ENCODE measurements around the gene HNRNPUL2. TPM values are rescaled to one million over a fixed set of nuclear protein-coding genes. Genes with fewer than 3 reads are reported as not detected.

HNRNPUL2 gene
- polyA plus RNA-seq, 1 of the 3 experiments (the other 2 are of a cell fraction): 33.5 TPM

GRCh38 chr11:62707277-62707861 lies 19.9 kb downstream of the HNRNPUL2 start, which contains the start of the genes BSCL2 and GNG3:
TSS of gene BSCL2 (minus strand) at chr11:62707424. CDS start at chr11:62707195, 229 bp downstream.
TSS of gene GNG3 (plus strand) at chr11:62707676. CDS start at chr11:62708296, 620 bp downstream.
- H3K4me3 ChIP-seq (ENCODE audit: low read depth in 2 of 2, low read length in 1 of 2): peak within 1 kb of the TSS; percentile 48 to 67
- H3K36me3 ChIP-seq (replicated peaks in 1 of 2; ENCODE audit: control insufficient read depth in 1 of 2, insufficient read depth in 2 of 2, low read length in 1 of 2): peaks cover 18 to 23% of the 10 kb centered on the region in 2 experiments
- peaks cover 22 to 45% of the 10 kb centered on the region in 2 experiments; a peak in 3 of 4 replicates for H3K4me1 ChIP-seq (ENCODE audit: control insufficient read depth in 1 of 2, insufficient read depth in 2 of 2, low read depth in 1 of 2, low read length in 1 of 2)
- 93% methylated on average over 9 of the region's 10 CpGs for WGBS (ENCODE audit: low lambda C conversion rate)
- DNase-seq: peak; percentile 39
- no peaks in the 10 kb centered on the region for H3K9me2 ChIP-seq
- H3K9me3 ChIP-seq: no peaks in the 10 kb centered on the region
- peaks cover 12% of the 10 kb centered on the region; the same call in 1 of the 2 replicates for H3K79me2 ChIP-seq (ENCODE audit: insufficient read depth)
- H3K9ac ChIP-seq: no peak within 1 kb of the TSS
- peak within 1 kb of the TSS; percentile 84 to 89 for H3K27ac ChIP-seq (ENCODE audit: low read depth in 2 of 2, low read length in 1 of 2)
- H2AFZ ChIP-seq (ENCODE audit: low read depth): peak within 1 kb of the TSS; percentile 64; the same call in 1 of the 2 replicates
- H4K20me1 ChIP-seq (ENCODE audit: insufficient read depth): no peaks in the 10 kb centered on the region
- H3K4me2 ChIP-seq: peak within 1 kb of the TSS; percentile 81
- ChIA-PET POLR2A (interaction anchor here (0.6 to 3.3 kb wide), 8 partner anchors 22 to 997 kb away, joined by 3 to 26 read pairs (median 6); partner anchors contain the start of genes C11orf98, CSKMT, TUT1 and ZBTB3), CTCF (interaction anchor here (1.3 to 6.6 kb wide), 5 partner anchors 13 to 119 kb away, joined by 3 to 48 read pairs (median 5); partner anchors contain the start of gene HNRNPUL2)
- no peak for TF ChIP-seq RAD21 (IDR thresholded peaks at IDR 0.05; ENCODE audit: low read length)
- no peak for TF ChIP-seq CTCF (IDR thresholded peaks at IDR 0.05)
- TF ChIP-seq EZH2phosphoT487 (IDR thresholded peaks at IDR 0.05; ENCODE audit: borderline replicate concordance, low read depth): no peak
- TF ChIP-seq TAF1 (IDR thresholded peaks at IDR 0.05; ENCODE audit: borderline replicate concordance, low read depth, low read length): no peak
- TF ChIP-seq CHD2 (IDR thresholded peaks at IDR 0.05; ENCODE audit: low read length, partially characterized antibody): no peak
- no peak for TF ChIP-seq GATA2 (CRISPR knock-in tag; IDR thresholded peaks at IDR 0.05)
- no peak for TF ChIP-seq NRF1 (IDR thresholded peaks at IDR 0.05; ENCODE audit: low read depth, low read length)
- no peak for TF ChIP-seq FOSL2 (IDR thresholded peaks at IDR 0.05; ENCODE audit: borderline replicate concordance, low read depth)
- TF ChIP-seq MXI1 (IDR thresholded peaks at IDR 0.05; ENCODE audit: low read depth, low read length): no peak
- TF ChIP-seq SMC3 (IDR thresholded peaks at IDR 0.05; ENCODE audit: low read depth, low read length): no peak
- TF ChIP-seq, protein P1, sequence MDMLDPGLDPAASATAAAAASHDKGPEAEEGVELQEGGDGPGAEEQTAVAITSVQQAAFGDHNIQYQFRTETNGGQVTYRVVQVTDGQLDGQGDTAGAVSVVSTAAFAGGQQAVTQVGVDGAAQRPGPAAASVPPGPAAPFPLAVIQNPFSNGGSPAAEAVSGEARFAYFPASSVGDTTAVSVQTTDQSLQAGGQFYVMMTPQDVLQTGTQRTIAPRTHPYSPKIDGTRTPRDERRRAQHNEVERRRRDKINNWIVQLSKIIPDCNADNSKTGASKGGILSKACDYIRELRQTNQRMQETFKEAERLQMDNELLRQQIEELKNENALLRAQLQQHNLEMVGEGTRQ (IDR thresholded peaks at IDR 0.05; ENCODE audit: borderline replicate concordance, low read depth, low read length): no peak
- TF ChIP-seq MEF2A (IDR thresholded peaks at IDR 0.05; ENCODE audit: borderline replicate concordance, low read depth): no peak
- TF ChIP-seq EP300 (IDR thresholded peaks at IDR 0.05; ENCODE audit: borderline replicate concordance in 1 of 2, low read depth in 1 of 2, low read length in 1 of 2): no peak
- TF ChIP-seq SIN3A (IDR thresholded peaks at IDR 0.05; ENCODE audit: borderline replicate concordance, low read depth, low read length): no peak
- TF ChIP-seq RXRA (IDR thresholded peaks at IDR 0.05; ENCODE audit: borderline replicate concordance, low read depth): no peak
- no peak for TF ChIP-seq FOXJ3 (CRISPR knock-in tag; IDR thresholded peaks at IDR 0.05)
- no peak for TF ChIP-seq TCF12 (IDR thresholded peaks at IDR 0.05)
- no peak for TF ChIP-seq ELF1 (IDR thresholded peaks at IDR 0.05)
- no peaks in the 10 kb centered on the region for H3K27me3 ChIP-seq (ENCODE audit: insufficient read depth)
- peaks cover 39% of the 10 kb centered on the region for H3F3A ChIP-seq (replicated peaks; ENCODE audit: insufficient read depth)

All from SK-N-SH (cell line).